Activated CD4-positive, CD25-positive, alpha-beta regulatory T cell treated with anti-CD3 and anti-CD28 coated beads, Interleukin-2, amount 50 U/mL, for 72 hours (primary cell): ENCODE measurements around the gene ARHGEF6.

Experiments
- DNase-seq: peaks from one replicate; pipeline ENCODE4 v3.0.0; 2021

Gene ARHGEF6

DNA sequence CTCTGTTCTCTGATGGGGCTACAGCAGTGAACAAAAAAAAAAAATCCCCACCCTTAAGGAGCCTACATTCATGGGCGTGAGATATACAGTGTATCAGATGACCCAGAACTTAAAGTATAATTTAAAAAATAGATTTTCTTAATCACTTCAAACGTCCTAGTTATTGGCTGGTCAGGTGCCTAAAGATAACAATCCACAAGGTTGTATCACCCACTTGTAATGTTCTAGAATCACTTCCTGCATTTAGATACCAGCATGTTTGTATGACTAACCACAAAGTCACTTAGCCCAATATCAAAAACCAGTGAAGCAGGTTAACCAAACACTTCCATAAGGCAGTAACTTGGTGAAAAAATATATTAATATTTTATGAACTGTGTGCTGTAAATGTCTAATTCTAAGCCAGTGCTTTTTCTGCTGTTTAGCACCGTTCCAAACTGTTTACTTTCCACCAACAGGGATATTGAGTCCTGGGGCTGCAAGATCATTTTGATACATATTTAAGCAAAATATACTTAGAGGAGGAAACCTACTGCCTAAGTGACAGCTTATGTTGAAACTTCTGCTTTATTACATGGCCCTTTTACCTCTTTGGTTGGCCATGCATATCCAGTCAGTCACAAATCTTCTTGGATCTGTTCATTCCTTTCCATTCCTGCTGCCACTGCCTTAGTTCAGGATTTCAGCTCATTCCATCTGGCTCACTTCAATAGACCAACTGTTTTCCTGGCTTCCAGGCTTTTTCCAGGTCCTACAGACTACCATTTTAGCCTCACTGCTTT lies 89.5 kb downstream of the ARHGEF6 start:
- no peak for DNase-seq

DNA sequence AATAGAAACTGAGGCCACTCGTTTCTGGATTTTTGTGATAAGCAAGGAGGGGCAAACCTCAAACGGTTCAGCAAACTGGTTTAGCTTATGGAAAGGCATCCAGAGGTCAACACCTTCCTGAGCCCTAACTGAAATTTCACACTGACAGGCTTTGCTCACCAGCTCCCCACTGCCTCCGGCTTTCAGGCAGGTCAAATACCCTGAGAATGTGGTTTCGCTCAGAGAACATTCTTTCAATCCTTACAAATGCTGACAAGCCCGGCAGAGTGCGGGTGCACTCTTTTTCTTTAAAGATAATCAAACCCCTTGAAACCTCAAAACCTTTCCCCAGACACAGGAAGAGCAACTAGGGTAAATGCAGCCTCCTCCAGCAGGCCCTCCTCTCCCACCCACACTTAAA lies 91.3 kb downstream of the ARHGEF6 start:
- DNase-seq, result no peak

DNA sequence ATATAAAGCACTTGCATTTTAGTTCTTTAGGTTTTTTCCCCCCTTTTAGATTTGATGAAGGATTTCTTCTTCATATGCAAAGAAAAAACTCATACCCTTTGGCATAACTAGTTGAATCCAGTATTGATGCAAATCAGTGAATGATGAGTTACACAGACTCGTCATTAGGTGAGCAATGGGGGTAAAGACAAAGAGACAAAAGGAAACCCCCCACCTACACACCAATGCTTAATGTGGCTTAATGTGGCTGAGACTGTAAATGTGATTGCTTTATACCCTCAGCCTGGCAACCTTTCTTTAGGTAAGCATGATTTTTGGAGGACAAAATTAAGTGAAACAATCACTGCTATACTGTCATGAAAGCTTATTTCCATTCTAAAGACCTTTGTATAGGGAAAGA lies 93.3 kb downstream of the ARHGEF6 start:
- DNase-seq, result no peak

DNA sequence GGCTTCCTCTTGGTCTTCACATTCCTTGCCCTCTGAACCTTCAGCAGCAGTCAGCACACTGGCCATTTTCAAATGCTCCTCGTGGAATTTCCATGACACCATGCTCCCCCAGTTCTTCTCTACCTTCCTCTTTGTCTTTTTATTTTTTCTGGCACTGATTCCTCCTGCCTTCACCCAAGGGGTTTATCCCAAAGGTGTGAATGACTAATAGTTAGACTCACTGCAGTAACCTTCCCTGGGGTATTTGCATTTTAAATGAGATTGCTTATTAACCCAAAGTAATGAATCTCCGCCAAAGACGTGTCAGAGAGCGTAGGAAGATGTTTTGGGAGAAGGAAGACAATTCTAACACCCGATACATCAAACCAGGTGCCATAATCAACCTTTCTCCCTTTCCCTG lies 96.6 kb downstream of the ARHGEF6 start:
- DNase-seq, result no peak

DNA sequence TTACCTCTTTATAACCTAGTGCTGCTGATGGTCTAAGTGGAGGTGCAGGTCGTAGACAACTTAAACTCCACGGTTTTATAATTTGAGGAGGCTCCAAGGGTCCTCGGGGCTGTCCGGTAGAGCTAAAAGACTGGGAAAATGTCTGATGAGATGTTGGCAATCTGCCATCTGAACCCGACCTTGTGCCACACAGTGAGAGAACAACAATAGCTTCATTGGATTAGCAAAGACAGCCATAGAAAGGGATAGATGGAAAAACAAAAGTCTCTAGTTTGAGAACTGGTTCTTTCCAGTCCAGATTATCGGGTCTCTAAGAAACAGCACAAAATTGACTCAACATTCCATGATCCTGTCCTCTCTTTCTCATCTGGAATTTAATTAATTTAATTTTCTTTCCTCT lies 101.2 kb downstream of the ARHGEF6 start:
- no peak for DNase-seq

DNA sequence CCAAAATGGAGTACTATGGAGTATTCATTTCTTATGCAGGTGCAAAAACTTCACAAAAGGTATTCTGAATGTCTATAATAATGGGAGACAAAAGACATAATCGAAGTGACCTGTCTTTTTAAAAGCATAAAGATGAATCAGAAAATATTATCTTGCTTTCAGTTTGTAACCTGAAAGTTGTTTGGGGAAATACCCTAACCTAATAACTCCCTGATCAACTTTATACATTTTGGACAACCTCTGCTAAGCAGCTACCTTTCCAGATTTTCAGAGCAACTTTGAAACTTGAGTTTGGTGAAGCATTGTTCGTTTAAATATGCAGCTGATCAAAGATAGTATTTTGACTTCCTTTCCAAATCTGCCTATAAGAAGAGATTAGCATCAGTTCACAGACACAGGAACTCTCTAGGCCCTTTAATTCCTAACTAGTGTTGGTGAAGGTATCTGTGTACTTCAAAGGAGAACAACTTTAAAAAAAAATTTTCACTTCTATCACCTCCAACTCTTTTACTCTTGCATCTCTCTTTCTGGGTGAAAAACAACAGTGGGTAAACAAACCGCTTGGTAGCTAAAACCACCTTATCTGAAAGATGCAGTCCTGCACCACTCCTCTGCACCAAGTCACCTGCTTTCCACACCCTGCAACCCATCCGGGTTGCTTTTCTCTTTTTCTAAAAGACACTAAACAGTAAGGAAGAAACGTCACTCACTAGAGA lies 106.3 kb downstream of the ARHGEF6 start:
- no peak for DNase-seq

DNA sequence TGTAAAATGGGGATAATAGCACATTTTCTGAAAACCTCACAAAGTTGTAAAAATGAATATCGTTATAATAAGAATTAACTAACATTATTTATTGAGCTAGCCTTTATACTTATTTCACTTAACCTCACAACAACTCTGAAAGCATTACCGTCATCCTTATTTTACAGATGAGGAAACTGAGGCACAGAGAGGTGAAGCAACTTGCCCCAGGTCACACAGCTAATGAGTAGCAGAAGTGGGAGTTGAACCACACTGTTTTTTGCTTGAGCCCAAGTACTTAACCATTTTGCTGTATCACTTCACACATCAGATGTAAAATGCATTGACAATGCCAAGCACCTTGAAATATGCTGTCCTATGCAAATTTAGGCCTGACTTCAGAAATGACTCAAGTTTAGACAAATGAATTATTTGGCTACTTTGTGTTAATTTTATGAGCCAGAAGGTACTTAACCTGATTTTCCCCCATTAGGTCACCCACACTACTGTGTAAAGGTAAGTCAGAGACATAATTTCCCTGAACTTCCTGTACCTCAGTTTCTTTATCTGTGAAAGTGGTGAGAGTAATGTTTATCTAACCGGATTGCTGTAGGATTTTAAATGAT lies 109.6 kb downstream of the ARHGEF6 start:
- no peak for DNase-seq

DNA sequence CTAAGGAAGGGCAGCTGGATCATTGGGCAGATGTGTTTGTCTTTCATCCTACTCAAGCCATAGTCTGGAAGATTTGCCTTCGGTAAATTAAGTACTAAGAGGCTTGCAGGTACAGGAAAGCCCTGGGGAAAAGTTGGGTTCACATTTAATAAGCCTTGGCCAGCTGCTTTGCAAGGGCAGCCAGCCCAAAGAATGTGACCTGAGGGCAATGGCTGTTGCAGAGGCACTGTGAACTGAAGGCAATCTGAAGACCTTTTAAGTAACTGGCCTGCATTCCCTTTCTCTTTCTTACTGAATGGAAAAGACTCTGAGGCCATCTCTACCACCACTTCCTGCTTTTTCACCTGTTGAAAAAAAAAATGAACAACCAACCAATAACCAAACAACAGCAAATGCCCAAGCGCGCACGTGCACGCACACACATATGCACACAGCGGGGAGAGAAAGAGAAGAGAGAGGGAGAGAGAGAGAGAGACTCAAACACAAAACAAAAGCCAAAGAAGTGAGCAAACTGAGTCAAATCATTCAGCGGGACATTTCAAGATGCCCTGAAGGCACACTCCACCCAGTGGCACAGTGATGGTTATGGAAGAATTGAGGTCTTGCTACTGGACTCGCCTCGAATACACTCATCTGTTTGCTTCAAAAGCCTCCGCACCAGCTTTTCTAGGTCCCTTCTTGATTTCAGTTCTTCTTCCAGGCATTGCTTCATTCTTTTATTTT lies 113.1 kb downstream of the ARHGEF6 start:
- no peak for DNase-seq

DNA sequence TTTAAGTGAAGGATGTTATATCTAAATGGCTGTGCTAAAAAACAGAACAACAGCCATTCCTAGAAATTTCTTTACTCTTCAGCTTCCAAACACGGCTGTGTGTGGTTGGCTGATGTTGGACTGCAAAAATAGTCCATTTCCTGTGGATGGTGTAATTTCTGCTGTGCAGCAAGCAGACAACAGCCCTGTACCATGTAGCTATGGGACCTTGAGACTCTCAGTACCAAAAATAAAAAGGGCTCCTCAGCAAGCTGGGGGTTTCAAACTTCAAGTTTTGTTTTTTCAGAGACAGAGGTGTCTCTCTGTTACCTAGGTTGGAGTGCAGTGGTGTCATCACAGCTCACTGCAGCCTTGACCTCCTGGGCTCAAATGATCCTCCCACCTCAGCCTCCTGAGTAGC lies 114.6 kb downstream of the ARHGEF6 start:
- DNase-seq, result no peak

DNA sequence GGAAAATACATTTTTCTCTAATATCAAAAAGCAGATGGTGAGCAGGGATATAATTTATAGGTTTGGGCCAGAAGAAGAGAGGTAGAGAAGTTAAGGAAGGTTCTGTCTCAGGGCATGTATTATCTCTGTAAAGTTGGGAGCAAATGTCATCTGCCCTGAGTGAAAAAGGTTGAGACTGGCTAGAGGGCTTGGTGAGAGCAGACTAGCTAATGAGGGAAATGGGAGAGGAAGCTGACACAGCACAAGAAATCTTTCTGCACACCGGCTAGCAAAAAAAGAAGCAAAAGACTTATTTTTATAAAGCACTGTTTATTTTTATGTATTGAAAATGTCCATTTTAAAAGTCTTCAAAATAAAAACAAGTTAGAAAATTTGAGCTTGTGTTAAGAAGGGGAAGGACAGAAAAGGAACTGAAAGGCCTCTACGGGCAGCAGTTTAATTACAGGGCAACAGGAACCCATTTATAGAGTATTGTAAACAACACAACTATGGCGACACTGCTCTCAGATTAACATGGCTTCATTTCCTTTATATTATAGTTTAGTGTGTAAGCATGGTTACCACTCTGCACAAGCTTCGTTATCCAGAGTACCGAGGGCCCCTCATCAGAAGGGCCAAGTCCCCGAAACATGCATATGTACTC lies 115.4 kb downstream of the ARHGEF6 start:
- no peak for DNase-seq

DNA sequence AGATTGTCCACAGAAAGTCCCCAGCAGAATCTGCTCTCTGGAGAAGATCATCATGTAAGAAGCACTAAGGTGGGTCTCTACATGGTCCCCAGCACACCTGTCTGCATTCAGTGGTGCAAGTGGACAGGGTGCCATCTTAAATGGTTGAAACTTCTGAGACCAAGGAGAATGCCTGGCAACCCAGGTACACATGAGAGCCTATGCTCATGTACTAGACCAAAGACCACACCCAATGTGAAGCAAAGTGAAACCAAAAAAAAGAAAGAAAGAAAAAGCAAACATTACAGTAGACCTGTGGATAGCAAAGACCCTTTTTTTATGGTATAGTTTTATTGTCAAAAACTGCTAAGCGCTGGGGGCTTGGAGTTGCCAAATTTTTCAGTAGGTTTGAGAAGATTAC lies 117.8 kb downstream of the ARHGEF6 start:
- DNase-seq, result no peak

DNA sequence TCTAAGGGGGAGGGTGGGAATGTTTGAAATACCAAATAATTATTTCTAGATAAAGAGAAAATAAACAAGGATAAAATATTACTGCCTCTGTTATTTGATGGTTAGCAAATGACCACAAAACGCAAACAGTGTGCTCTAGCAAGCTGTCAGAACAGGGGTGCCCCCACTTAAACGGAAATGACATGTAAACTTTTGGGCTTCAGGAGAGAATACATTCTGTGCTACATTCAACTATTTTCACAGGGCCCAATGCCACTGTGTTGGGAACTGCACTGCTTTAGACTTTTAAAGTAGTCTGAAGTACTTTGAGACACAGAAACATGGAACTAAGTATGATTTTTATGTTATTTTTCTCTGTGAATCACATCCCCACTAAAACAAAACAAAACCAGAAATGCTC lies 118.6 kb downstream of the ARHGEF6 start:
- no peak for DNase-seq

DNA sequence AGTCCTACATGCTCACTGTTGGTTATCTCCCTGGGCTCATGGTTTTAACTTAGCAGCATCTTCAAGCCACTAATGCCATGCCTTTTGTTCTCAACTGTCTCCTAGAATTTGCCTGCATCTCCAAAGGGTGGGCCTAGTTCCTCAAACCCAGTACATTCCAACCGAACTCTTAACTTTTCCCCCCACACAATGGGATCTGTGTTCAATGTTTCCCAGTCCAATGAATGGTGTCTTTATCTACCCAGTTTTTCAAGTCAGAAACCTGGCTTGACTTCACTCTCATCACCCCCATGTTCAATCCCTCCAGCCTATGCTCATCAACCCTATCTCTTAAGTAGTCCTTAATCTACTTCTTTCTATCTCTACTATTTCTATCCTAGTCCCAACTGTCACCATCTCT lies 119.8 kb downstream of the ARHGEF6 start:
- no peak for DNase-seq

DNA sequence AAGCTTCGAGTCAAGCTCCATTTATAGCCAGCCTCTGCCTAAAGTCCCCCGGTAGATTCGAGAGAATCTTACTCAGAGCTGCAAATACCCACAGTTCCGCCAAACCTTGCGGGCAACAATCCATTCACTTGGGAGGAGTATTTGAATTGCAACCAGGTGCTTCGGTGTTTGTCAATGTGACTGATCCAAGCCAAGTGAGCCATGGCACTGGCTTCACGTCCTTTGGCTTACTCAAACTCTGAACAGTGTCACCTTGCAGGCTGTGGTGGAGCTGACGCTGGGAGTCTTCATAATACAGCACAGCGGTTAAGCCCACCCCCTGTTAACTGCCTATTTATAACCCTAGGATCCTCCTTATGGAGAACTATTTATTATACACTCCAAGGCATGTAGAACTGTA lies 121.6 kb downstream of the ARHGEF6 start:
- no peak for DNase-seq

DNA sequence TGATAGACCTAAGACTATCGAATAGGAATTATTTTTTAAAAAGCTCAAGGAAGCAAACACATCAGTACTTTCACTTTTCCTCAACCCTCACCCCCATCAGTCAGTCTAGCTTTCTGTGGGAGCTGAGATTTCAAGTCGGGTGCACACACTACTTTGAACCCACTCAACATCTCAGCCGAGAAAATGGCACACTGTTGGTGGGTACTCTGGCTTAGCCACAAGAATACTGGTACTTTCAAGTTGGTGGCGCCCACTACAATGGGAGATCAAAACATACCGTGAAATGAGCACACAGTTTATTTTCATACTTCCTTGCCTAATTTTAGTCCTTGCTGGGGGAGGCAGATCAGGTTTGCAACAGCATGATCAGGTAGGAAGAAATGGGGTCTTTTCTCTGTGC lies 122.6 kb downstream of the ARHGEF6 start:
- DNase-seq, result no peak

DNA sequence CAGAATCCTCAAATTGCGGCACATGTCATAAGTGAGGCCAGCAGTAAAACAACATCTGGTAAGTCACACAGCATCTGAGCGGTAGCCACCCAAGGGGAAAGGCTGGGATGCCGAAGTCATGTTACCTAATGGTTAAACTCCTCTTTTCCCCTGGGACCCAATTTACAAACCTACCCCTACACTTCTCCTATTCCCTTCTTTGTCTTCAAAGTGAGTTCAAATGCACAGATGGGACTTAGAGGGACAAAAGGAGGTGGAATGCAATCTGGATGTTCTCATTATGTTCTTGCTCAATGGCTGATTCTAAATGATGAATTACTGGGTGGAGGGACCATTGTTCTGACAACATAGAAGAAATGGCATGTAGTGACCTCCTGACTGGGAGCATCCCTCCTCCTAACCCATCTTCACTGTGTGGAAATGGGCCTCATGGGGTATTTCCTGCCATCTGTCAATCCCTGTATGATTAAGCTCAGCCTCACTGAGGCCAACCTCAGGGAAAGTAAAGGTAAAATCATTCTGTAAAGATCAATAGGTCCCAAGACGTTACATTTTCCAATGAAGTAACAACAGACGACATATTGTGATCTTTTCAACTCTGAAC lies 124.3 kb downstream of the ARHGEF6 start:
- DNase-seq, result no peak

DNA sequence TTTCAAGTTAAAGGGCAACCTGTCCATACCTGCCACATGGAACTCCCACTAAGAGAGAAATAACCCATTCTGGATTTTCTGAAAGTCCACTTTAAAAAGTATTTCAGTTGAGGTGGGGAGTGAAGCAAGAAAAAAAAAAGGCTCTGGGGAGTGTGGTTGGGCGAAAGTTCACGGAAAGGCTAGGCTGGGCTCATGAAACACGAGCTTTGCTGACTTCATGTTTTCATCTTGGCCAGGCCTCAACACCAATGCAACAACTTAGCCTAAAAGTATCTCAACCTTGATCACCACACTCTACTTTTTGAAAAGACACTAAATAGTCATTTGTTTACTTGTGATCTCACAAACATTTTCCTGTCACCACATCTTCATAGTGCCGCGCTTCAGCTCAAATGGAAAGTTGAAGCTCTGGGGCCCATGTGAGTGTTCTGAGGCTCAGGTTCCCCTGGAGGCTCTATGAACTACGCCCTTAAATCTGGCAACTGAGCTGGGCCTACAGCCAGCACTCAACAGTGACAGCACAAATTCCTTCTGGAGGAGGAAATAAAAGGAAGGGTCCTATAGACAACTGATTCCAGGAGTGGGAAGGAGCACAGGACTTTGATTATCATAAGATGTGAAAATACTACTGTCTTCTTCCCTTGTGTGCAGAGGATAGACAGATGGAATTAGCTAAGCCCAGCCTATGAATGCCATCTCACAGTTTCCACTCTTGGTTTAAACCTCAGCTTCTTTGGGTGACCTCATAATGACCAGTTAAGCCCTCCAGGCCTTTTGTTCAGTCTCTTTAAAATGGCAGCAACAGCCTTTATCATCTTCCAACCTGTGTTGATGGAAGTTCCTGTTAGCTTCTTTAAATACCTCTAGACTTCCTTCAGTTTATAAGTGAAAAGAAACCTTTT lies 127.7 kb downstream of the ARHGEF6 start:
- DNase-seq, result no peak

DNA sequence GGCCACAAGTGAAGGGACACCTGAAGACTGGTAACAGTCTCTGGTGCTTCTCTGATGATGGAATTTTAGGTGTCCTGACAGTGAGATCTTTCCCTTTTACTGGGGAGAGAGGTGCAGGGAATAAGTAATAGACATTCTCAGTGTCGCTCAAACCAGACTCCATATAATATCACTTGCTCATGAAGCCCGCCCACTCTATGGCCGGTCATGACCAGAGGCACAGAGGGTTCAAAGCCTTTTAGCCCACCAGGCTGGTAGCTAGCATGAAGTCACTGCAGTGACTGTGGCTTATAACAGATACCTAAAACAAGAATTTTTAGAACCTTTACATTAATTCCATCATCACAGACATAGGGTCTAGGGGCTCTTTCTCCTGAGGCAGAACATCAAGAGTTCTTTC lies 129.9 kb downstream of the ARHGEF6 start:
- no peak for DNase-seq

DNA sequence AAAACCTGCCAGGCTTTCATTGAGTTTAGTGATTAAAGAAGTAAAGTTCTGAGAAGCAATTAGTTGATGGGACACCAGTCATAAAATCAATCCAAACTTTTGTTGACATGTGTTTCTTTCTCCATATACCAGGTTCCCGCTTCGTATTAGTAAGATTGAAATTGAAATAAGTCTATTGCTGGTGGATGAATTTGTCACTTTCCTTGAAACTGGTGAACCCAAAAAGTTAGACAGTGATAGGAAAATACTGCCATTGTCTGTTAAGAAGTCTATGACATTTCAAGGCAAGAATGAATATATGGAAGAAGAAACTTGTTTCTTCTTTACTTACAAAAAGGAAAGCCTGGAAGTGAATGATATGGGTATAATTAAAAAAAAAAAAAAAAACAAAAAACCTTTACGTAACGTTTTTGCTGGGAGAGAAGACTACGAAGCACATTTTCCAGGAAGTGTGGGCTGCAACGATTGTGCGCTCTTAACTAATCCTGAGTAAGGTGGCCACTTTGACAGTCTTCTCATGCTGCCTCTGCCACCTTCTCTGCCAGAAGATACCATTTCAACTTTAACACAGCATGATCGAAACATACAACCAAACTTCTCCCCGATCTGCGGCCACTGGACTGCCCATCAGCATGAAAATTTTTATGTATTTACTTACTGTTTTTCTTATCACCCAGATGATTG lies 132.9 kb downstream of the ARHGEF6 start, which contains the start of gene CD40LG:
Gene CD40LG (plus strand): TSS at position 482 of the 684 bp plus-strand sequence. CDS start 91 bp downstream, at position 573.
- DNase-seq, result no peak

DNA sequence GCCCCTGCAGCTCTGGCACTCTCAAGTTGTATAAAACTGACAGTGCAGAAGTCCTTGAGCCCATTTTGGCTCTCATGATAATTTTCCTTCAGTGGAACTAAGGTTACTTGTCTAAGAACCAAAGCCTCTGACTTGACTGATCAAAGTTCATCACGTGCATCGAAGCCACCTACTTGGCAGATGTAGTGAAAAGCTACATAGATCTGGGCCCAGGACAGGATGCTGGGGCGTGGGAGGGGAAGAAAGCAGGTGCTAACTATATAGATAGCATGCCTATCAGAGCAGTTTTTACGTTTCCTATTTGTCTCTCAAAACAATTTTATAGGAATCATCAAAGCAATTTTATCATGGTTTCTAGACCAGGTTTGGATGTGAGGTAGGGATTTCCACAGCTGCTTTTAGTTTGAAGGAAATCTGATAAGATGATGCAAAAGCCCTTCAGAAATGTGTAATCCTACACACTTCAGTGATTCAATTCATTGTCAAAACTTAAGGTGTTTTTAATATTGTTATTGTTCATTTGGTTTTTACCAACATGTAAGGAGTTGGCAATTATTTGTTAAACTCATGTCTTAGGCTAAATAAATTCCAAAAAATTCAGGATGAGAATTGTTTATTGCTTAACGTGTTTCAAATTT lies 134.0 kb downstream of the ARHGEF6 start:
- no peak for DNase-seq
